ENCODE results near the gene MSLN. TPM values are rescaled to one million over a fixed set of nuclear protein-coding genes. Genes with fewer than 3 reads are reported as not detected.

MSLN gene
- total and polyA plus RNA-seq, 9 donors = 0.23 to 6.9 (median 0.71) TPM

DNA sequence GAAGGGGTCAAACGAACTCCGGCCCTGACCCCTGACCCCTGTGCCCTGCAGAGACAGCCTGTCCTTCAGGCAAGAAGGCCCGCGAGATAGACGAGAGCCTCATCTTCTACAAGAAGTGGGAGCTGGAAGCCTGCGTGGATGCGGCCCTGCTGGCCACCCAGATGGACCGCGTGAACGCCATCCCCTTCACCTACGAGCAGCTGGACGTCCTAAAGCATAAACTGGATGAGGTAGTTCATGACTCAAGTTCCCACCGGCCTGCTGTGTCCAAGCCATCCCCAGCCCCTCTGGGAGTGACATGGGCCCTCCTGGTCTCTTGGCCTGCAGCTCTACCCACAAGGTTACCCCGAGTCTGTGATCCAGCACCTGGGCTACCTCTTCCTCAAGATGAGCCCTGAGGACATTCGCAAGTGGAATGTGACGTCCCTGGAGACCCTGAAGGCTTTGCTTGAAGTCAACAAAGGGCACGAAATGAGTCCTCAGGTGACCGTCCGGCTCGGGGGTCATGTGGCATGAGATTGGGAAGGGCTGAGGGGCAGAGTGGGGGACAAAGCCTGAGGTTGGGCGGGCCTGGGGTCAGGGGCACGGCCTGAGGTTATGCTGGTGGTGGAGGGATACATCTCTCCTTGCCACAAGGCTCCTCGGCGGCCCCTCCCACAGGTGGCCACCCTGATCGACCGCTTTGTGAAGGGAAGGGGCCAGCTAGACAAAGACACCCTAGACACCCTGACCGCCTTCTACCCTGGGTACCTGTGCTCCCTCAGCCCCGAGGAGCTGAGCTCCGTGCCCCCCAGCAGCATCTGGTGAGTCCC is 5.7 kb downstream of the MSLN start:
- H3K27ac ChIP-seq (ENCODE audit: low read length) = no peak overlapping the region
- no peaks in the 10 kb centered on the region for H3K36me3 ChIP-seq (ENCODE audit: control insufficient read depth, insufficient read depth, low read length)
- peaks cover 5% of the 10 kb centered on the region for H3K4me1 ChIP-seq (ENCODE audit: control insufficient read depth, insufficient read depth, low read length)
- 80% methylated on average over 23 of the region's 29 CpGs for WGBS (ENCODE audit: insufficient coverage)
- H3K9me3 ChIP-seq (replicated peaks; ENCODE audit: control insufficient read depth, low read depth, low read length) = no peaks in the 10 kb centered on the region
- DNase-seq = no peak
- H3K27me3 ChIP-seq (ENCODE audit: control insufficient read depth, insufficient read depth, low read length) = peaks cover 7% of the 10 kb centered on the region
- no peak overlapping the region for H3K4me3 ChIP-seq (ENCODE audit: low read length)

- H3K27ac ChIP-seq (ENCODE audit: low read length) = no peak overlapping the region
- H3K9me3 ChIP-seq (replicated peaks; ENCODE audit: control insufficient read depth, low read depth, low read length) = no peaks in the 10 kb centered on the region
- no peak overlapping the region for H3K4me3 ChIP-seq (ENCODE audit: low read length)
- no peak for DNase-seq
- H3K4me1 ChIP-seq (ENCODE audit: control insufficient read depth, insufficient read depth, low read length) = peaks cover 5% of the 10 kb centered on the region
- no peaks in the 10 kb centered on the region for H3K36me3 ChIP-seq (ENCODE audit: control insufficient read depth, insufficient read depth, low read length)
- WGBS (ENCODE audit: insufficient coverage) = 47% methylated on average over 28 of the region's 48 CpGs
- peaks cover 7% of the 10 kb centered on the region for H3K27me3 ChIP-seq (ENCODE audit: control insufficient read depth, insufficient read depth, low read length)
These were observed 6.5 kb downstream of the MSLN start for GRCh38 chr16:766820-767640.

DNA sequence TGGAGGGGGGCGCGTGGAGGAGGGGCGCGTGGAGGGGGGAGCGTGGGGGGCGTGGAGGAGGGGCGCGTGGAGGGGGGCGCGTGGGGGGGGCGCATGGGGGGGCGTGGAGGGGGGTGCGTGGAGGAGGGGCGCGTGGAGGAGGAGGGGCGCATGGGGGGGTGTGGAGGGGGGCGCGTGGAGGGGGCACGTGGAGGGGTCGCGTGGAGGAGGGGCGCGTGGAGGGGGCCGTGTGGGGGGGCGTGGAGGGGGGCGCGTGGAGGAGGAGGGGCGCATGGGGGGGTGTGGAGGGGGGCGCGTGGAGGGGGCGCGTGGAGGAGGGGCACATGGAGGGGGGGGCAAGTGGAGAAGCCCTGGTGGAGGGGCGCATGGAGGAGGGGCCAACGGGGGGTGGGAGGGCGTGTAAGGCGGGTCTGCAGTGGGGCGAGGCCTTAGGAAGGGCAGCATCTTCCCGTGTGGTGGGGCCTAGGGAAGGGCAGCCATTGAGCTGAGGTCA is 7.3 kb downstream of the MSLN start:
- WGBS (ENCODE audit: insufficient coverage) = 24% methylated on average over 5 of the region's 38 CpGs
- no peak for DNase-seq
- Histone ChIP-seq H3K36me3 (ENCODE audit: control insufficient read depth, insufficient read depth, low read length) (no peaks in the 10 kb centered on the region), H3K4me1 (ENCODE audit: control insufficient read depth, insufficient read depth, low read length) (peaks cover 5% of the 10 kb centered on the region), H3K9me3 (replicated peaks; ENCODE audit: control insufficient read depth, low read depth, low read length) (no peaks in the 10 kb centered on the region), H3K27ac (ENCODE audit: low read length) (no peak overlapping the region), H3K4me3 (ENCODE audit: low read length) (no peak overlapping the region), H3K27me3 (ENCODE audit: control insufficient read depth, insufficient read depth, low read length) (peaks cover 7% of the 10 kb centered on the region)

DNA sequence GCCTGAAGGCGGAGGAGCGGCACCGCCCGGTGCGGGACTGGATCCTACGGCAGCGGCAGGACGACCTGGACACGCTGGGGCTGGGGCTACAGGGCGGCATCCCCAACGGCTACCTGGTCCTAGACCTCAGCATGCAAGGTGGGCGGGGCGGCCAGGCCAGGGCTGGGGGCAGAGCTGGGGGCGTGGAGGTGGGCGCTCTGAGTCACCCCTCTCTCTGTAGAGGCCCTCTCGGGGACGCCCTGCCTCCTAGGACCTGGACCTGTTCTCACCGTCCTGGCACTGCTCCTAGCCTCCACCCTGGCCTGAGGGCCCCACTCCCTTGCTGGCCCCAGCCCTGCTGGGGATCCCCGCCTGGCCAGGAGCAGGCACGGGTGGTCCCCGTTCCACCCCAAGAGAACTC is 7.9 kb downstream of the MSLN start:
- Histone ChIP-seq H3K9me3 (replicated peaks; ENCODE audit: control insufficient read depth, low read depth, low read length) (no peaks in the 10 kb centered on the region), H3K27me3 (ENCODE audit: control insufficient read depth, insufficient read depth, low read length) (peaks cover 5% of the 10 kb centered on the region)
- no peak for DNase-seq

GRCh38 chr16:769184-769784 is 8.8 kb downstream of the MSLN start:
- Histone ChIP-seq H3K9me3 (replicated peaks; ENCODE audit: control insufficient read depth, low read depth, low read length) (no peaks in the 10 kb centered on the region), H3K4me1 (ENCODE audit: control insufficient read depth, insufficient read depth, low read length) (peaks cover 5% of the 10 kb centered on the region), H3K36me3 (ENCODE audit: control insufficient read depth, insufficient read depth, low read length) (no peaks in the 10 kb centered on the region), H3K27me3 (ENCODE audit: control insufficient read depth, insufficient read depth, low read length) (peaks cover 5% of the 10 kb centered on the region), H3K27ac (ENCODE audit: low read length) (no peak overlapping the region), H3K4me3 (ENCODE audit: low read length) (no peak overlapping the region)
- DNase-seq = no peak
- 26% methylated on average over 6 of the region's 20 CpGs for WGBS (ENCODE audit: insufficient coverage)

More for the DNA sequence above, 7.9 kb downstream of the MSLN start:
- 54% methylated on average over 21 of the region's 21 CpGs for WGBS (ENCODE audit: insufficient coverage)
- no peak overlapping the region for H3K4me3 ChIP-seq (ENCODE audit: low read length)
- H3K27ac ChIP-seq (ENCODE audit: low read length) = no peak overlapping the region
- H3K36me3 ChIP-seq (ENCODE audit: control insufficient read depth, insufficient read depth, low read length) = no peaks in the 10 kb centered on the region
- H3K4me1 ChIP-seq (ENCODE audit: control insufficient read depth, insufficient read depth, low read length) = peaks cover 5% of the 10 kb centered on the region

DNA sequence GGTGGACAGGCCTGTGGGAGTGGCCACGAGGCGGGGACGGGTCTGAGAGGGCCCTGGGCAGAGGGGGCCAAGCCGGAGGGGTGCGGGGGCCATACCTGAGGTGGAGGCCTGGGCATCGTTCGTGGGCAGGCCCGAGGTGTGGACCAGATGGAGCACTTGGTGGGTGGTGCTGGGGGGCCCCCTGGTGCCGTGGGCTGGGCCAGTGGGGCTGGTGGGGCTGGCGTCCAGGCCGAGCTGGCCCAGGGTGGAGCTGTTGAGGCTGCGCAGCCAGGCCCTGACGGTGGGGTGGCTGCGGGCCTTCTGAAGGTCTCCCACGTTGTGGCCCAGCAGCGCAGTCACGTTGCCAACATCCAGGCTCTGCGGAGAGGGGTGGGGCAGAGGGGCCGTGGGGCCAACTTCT is 9.4 kb downstream of the MSLN start:
- peaks cover 5% of the 10 kb centered on the region for H3K27me3 ChIP-seq (ENCODE audit: control insufficient read depth, insufficient read depth, low read length)
- no peaks in the 10 kb centered on the region for H3K36me3 ChIP-seq (ENCODE audit: control insufficient read depth, insufficient read depth, low read length)
- WGBS (ENCODE audit: insufficient coverage) = 59% methylated on average over 17 of the region's 19 CpGs
- no peak for DNase-seq
- H3K4me3 ChIP-seq (ENCODE audit: low read length) = no peak overlapping the region
- H3K9me3 ChIP-seq (replicated peaks; ENCODE audit: control insufficient read depth, low read depth, low read length) = no peaks in the 10 kb centered on the region
- H3K27ac ChIP-seq (ENCODE audit: low read length) = no peak overlapping the region
- H3K4me1 ChIP-seq (ENCODE audit: control insufficient read depth, insufficient read depth, low read length) = peaks cover 5% of the 10 kb centered on the region

- H3K9me3 ChIP-seq (replicated peaks; ENCODE audit: control insufficient read depth, low read depth, low read length) = no peaks in the 10 kb centered on the region
- no peak for DNase-seq
- H3K27me3 ChIP-seq (ENCODE audit: control insufficient read depth, insufficient read depth, low read length) = peaks cover 5% of the 10 kb centered on the region
- no peak overlapping the region for H3K4me3 ChIP-seq (ENCODE audit: low read length)
- no peak overlapping the region for H3K27ac ChIP-seq (ENCODE audit: low read length)
- WGBS (ENCODE audit: insufficient coverage) = 40% methylated on average over 1 of the region's 13 CpGs
- H3K4me1 ChIP-seq (ENCODE audit: control insufficient read depth, insufficient read depth, low read length) = peaks cover 5% of the 10 kb centered on the region
- H3K36me3 ChIP-seq (ENCODE audit: control insufficient read depth, insufficient read depth, low read length) = no peaks in the 10 kb centered on the region
These were observed 9.9 kb downstream of the MSLN start for GRCh38 chr16:770411-770810.

- Histone ChIP-seq H3K27ac (ENCODE audit: low read length) (no peak overlapping the region), H3K9me3 (replicated peaks; ENCODE audit: control insufficient read depth, low read depth, low read length) (no peaks in the 10 kb centered on the region), H3K4me1 (ENCODE audit: control insufficient read depth, insufficient read depth, low read length) (peaks cover 5% of the 10 kb centered on the region), H3K36me3 (ENCODE audit: control insufficient read depth, insufficient read depth, low read length) (no peaks in the 10 kb centered on the region), H3K4me3 (ENCODE audit: low read length) (no peak overlapping the region), H3K27me3 (ENCODE audit: control insufficient read depth, insufficient read depth, low read length) (peaks cover 8% of the 10 kb centered on the region)
- DNase-seq = no peak
- WGBS (ENCODE audit: insufficient coverage) = 84% methylated on average over 15 of the region's 18 CpGs
These were observed 12.4 kb downstream of the MSLN start for GRCh38 chr16:772959-773358.

DNA sequence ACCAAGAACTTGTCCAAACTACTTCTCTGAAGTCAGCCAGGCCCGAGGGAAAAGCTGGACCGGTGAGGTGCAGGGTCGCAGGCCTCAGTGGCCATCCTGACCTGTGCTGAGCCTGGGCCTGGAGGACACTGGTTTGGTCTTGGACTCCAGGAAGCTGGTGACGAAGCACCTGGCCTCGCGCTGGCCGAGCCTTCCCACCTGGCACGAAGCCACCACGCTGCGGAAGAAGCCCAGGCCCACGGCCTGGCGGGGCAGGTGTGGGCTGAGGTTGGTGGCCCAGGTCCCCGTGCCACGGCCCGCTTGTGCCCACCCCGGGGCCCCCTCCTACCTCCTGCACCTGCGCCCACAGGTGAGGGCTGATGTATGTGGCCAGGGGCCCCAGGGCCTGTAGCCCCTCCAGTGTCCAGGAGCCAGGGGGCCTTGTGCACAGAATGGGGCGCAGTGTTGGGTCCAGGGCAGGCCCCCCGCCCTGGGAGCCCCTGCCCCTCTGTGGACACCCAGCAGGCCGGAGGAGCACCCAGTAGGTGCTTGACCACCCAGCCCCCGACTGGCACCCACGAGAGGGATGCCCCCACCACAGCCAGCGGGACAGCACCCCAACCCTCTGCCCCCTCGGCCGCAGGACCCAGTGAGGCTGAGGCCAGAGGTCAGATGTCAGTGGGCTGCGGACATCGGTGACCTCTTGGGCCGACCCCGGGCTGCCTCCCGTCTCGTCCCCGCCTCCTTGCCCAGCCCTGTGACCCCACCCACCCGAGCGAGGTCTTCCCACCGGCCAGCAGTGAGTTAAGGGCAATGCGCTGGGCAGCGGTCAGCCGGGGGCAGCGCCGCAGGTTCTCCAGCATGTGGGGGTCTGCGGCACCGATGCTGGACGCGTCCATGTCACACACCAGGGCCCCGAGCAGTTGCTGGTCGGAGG is 13.8 kb downstream of the MSLN start:
- DNase-seq = no peak
- H3K4me1 ChIP-seq (ENCODE audit: control insufficient read depth, insufficient read depth, low read length) = peaks cover 4% of the 10 kb centered on the region
- H3K27me3 ChIP-seq (ENCODE audit: control insufficient read depth, insufficient read depth, low read length) = peaks cover 9% of the 10 kb centered on the region
- H3K36me3 ChIP-seq (ENCODE audit: control insufficient read depth, insufficient read depth, low read length) = no peaks in the 10 kb centered on the region
- 75% methylated on average over 35 of the region's 46 CpGs for WGBS (ENCODE audit: insufficient coverage)
- H3K4me3 ChIP-seq (ENCODE audit: low read length) = no peak overlapping the region
- H3K27ac ChIP-seq (ENCODE audit: low read length) = no peak overlapping the region
- H3K9me3 ChIP-seq (replicated peaks; ENCODE audit: control insufficient read depth, low read depth, low read length) = no peaks in the 10 kb centered on the region

Measured in muscle of leg (tissue), 11 donors.